Peyer's patch (tissue), 4 donors: ENCODE measurements around the gene MED13.

Experiments
- CTCF ChIP-seq, 6 experiments: fragments of 450-650 bp in 4 of 6; fragments of 200-600 bp in 2 of 6; sonication (generic) in 1 of 6; IDR thresholded peaks; one replicate each; pipeline ENCODE4 v1.5.1; 2017 to 2019; ENCODE audit warnings: antibody characterized with exemption in 6 of 6, mild to moderate bottlenecking in 3 of 6, moderate library complexity in 1 of 6
- POLR2A ChIP-seq, 2 donors: fragments of 450-650 bp; IDR thresholded peaks; one replicate each; pipeline ENCODE4 v1.5.1; 2017; ENCODE audit warnings: antibody characterized with exemption in 2 of 2, mild to moderate bottlenecking in 2 of 2, moderate library complexity in 2 of 2

- no peak for TF ChIP-seq CTCF (IDR thresholded peaks at IDR 0.05)
- TF ChIP-seq POLR2A (IDR thresholded peaks at IDR 0.05) = no peak
Observed at GRCh38 chr17:62049299-62049698, 15.8 kb downstream of the MED13 start.
